ENCODE measurements around the gene ARHGEF10L. TPM values are rescaled to one million over a fixed set of nuclear protein-coding genes. Genes with fewer than 3 reads are reported as not detected.

The ARHGEF10L gene
- polyA plus RNA-seq, 1 donor (not counting 4 experiments of a cell fraction or from before 2014, with no cell fraction given) = 2.4 TPM

GRCh38 chr1:17704176-17704575, 164.7 kb downstream of the ARHGEF10L start:
- H3K9ac ChIP-seq (ENCODE audit: control insufficient read depth, extremely low read depth, insufficient read depth, low read length) = no peak overlapping the region
- no peak overlapping the region for H2AFZ ChIP-seq (ENCODE audit: control insufficient read depth, low read length)
- H3K4me3 ChIP-seq (ENCODE audit: control insufficient read depth in 2 of 3, extremely low read depth in 1 of 3, insufficient read depth in 2 of 3, low read depth in 1 of 3, low read length in 3 of 3) = no peak overlapping the region
- H3K9me1 ChIP-seq (ENCODE audit: control insufficient read depth, extremely low read depth, insufficient read depth, low read length) = no peaks in the 10 kb centered on the region
- no peaks in the 10 kb centered on the region for H4K20me1 ChIP-seq (ENCODE audit: control insufficient read depth, extremely low read depth, insufficient read depth, low read length)
- no peaks in the 10 kb centered on the region for H3K27me3 ChIP-seq (ENCODE audit: control insufficient read depth, extremely low read depth, insufficient read depth, low read length)
- H3K79me2 ChIP-seq (ENCODE audit: control insufficient read depth, insufficient read depth, low read length) = no peaks in the 10 kb centered on the region
- no peak overlapping the region for H3K4me2 ChIP-seq (ENCODE audit: control insufficient read depth, extremely low read depth, insufficient read depth, low read depth, low read length)
- no peaks in the 10 kb centered on the region for H3K9me3 ChIP-seq (ENCODE audit: control insufficient read depth, low read depth, low read length)
- H3K4me1 ChIP-seq (ENCODE audit: control insufficient read depth, extremely low read depth, insufficient read depth, low read length) = no peaks in the 10 kb centered on the region
- no peak for DNase-seq (ENCODE audit: low read depth, low spot score)
- no peaks in the 10 kb centered on the region for H3K36me3 ChIP-seq (ENCODE audit: control insufficient read depth in 2 of 2, extremely low read depth in 1 of 2, insufficient read depth in 2 of 2, low read length in 2 of 2)
- FAIRE-seq = no peak
- H3K27ac ChIP-seq (ENCODE audit: control insufficient read depth, insufficient read depth, low read length) = no peak overlapping the region
- dilution Hi-C loops (cut with MboI; ENCODE audit: extremely low pct_ligation_motif_present, low sequenced_read_pairs) = no loop called here
- TF ChIP-seq CTCF (optimal IDR thresholded peaks at IDR 0.05 in 1 of 3, IDR thresholded peaks at IDR 0.05 in 1 of 3, conservative IDR thresholded peaks at IDR 0.05 in 1 of 3; ENCODE audit: extremely low read depth in 1 of 3, insufficient read depth in 2 of 3, low read length in 3 of 3) (no peak), EZH2 (IDR thresholded peaks at IDR 0.05; ENCODE audit: low read length) (no peak)

GRCh38 chr1:17706445-17706844, 166.9 kb downstream of the ARHGEF10L start:
- DNase-seq (ENCODE audit: low read depth, low spot score) = no peak
- no peaks in the 10 kb centered on the region for H3K36me3 ChIP-seq (ENCODE audit: control insufficient read depth in 2 of 2, extremely low read depth in 1 of 2, insufficient read depth in 2 of 2, low read length in 2 of 2)
- H2AFZ ChIP-seq (ENCODE audit: control insufficient read depth, low read length) = no peak overlapping the region

More at GRCh38 chr1:17706445-17706844, 166.9 kb downstream of the ARHGEF10L start:
- Histone ChIP-seq H3K9ac (ENCODE audit: control insufficient read depth, extremely low read depth, insufficient read depth, low read length) (no peak overlapping the region), H3K27me3 (ENCODE audit: control insufficient read depth, extremely low read depth, insufficient read depth, low read length) (no peaks in the 10 kb centered on the region), H3K4me3 (ENCODE audit: control insufficient read depth in 2 of 3, extremely low read depth in 1 of 3, insufficient read depth in 2 of 3, low read depth in 1 of 3, low read length in 3 of 3) (no peak overlapping the region), H4K20me1 (ENCODE audit: control insufficient read depth, extremely low read depth, insufficient read depth, low read length) (no peaks in the 10 kb centered on the region), H3K4me2 (ENCODE audit: control insufficient read depth, extremely low read depth, insufficient read depth, low read depth, low read length) (no peak overlapping the region), H3K27ac (ENCODE audit: control insufficient read depth, insufficient read depth, low read length) (no peak overlapping the region), H3K4me1 (ENCODE audit: control insufficient read depth, extremely low read depth, insufficient read depth, low read length) (no peaks in the 10 kb centered on the region), H3K9me1 (ENCODE audit: control insufficient read depth, extremely low read depth, insufficient read depth, low read length) (no peaks in the 10 kb centered on the region), H3K9me3 (ENCODE audit: control insufficient read depth, low read depth, low read length) (no peaks in the 10 kb centered on the region), H3K79me2 (ENCODE audit: control insufficient read depth, insufficient read depth, low read length) (no peaks in the 10 kb centered on the region)
- dilution Hi-C loops (cut with MboI; ENCODE audit: extremely low pct_ligation_motif_present, low sequenced_read_pairs) = no loop called here
- no peak for FAIRE-seq
- no peak for TF ChIP-seq EZH2 (IDR thresholded peaks at IDR 0.05; ENCODE audit: low read length)
- TF ChIP-seq CTCF (optimal IDR thresholded peaks at IDR 0.05 in 1 of 3, IDR thresholded peaks at IDR 0.05 in 1 of 3, conservative IDR thresholded peaks at IDR 0.05 in 1 of 3; ENCODE audit: extremely low read depth in 1 of 3, insufficient read depth in 2 of 3, low read length in 3 of 3) = no peak

Data from keratinocyte (primary cell).